Stomach (tissue), 9 donors: ENCODE measurements around the gene RARG. TPM values are rescaled to one million over a fixed set of nuclear protein-coding genes. Genes with fewer than 3 reads are reported as not detected.

Experiments
- DNase-seq, 2 donors: peaks; one replicate each; pipeline versions ENCODE4 v3.0.0 to v3.0.0-alpha.2; 2013 to 2019
- H3K27ac ChIP-seq, 5 donors: fragments of 200-600 bp in 4 of 5; sonication (generic) in 4 of 5; one replicate each; pipeline ENCODE4 v1.5.1; 2013 to 2019; ENCODE audit warnings: mild to moderate bottlenecking in 1 of 5, moderate library complexity in 1 of 5
- H3K27me3 ChIP-seq, 3 donors: fragments of 200-600 bp; sonication (generic); one replicate each; pipeline ENCODE4 v1.5.1; 2017 to 2019; ENCODE audit warnings: mixed run types in 1 of 3
- H3K36me3 ChIP-seq, 4 donors: fragments of 200-600 bp; sonication (generic); 1 replicate in 3 of 4; 2 replicates in 1 of 4; pipeline ENCODE4 v1.5.1; 2016 to 2019
- H3K4me1 ChIP-seq, 4 donors: fragments of 200-600 bp; sonication (generic); one replicate each; pipeline ENCODE4 v1.5.1; 2016 to 2019
- H3K4me3 ChIP-seq, 4 donors: fragments of 200-600 bp; sonication (generic) in 3 of 4; one replicate each; pipeline ENCODE4 v1.5.1; 2016 to 2019; ENCODE audit warnings: mild to moderate bottlenecking in 1 of 4
- H3K9me3 ChIP-seq, 4 donors: fragments of 200-600 bp; sonication (generic); one replicate each; pipeline ENCODE4 v1.5.1; 2016 to 2019
- CTCF ChIP-seq, 7 experiments: fragments of 450-650 bp in 4 of 7; fragments of 200-600 bp in 3 of 7; sonication (generic) in 3 of 7; IDR thresholded peaks; one replicate each; pipeline ENCODE4 v1.5.1; 2016 to 2019; ENCODE audit warnings: antibody characterized with exemption in 7 of 7, control low read depth in 2 of 7, mild to moderate bottlenecking in 1 of 7
- EP300 ChIP-seq: sonication (generic); formaldehyde crosslinking; IDR thresholded peaks from one replicate; pipeline ENCODE4 v1.6.1; 2017; ENCODE audit warnings: antibody characterized with exemption
- POLR2A ChIP-seq, 4 donors: fragments of 450-650 bp; IDR thresholded peaks; one replicate each; pipeline ENCODE4 v1.6.1; 2016; ENCODE audit warnings: antibody characterized with exemption in 4 of 4, control low read depth in 2 of 4, mild to moderate bottlenecking in 1 of 4, moderate library complexity in 1 of 4
- POLR2AphosphoS5 ChIP-seq, 3 donors: sonication (generic); formaldehyde crosslinking; IDR thresholded peaks; one replicate each; pipeline ENCODE4 v1.6.1; 2016; ENCODE audit warnings: antibody characterized with exemption in 3 of 3
- WGBS, 5 donors: extraction: QIAGEN DNeasy Blood & Tissue Kit in 3 of 5; methylation state at CpG; one replicate each; pipeline versions ENCODE4 v1.1.5 to v1.1.7; 2013 to 2018; 5-methylcytosine and 5-hydroxymethylcytosine counted together
- intact Hi-C: fragments of 100-400 bp; cut with DNase I; formaldehyde crosslinking; loops from one replicate; pipeline ENCODE4 v1.15.1; 2023; ENCODE audit warnings: low total_unique reads
- polyA plus RNA-seq, 3 donors: library from polyadenylated mRNA; stranded (reverse); fragments of 200-250 nt; gene quantifications; one replicate each; pipeline ENCODE4 v1.2.3, GENCODE V29; 2013
- total RNA-seq, 5 donors: library from RNA; depleted of rRNA; stranded (reverse); fragments of >200 nt; gene quantifications; one replicate each; pipeline versions ENCODE4 v1.1.0 to v1.2.3, GENCODE V29; 2014 to 2016
- donor health status: healthy with polysubstance abuse.
- donor health status: Bipolar disorder and iron deficiency.
- donor health status: healthy.

RARG gene
- total and polyA plus RNA-seq, 8 donors, result 2.0 to 37.7 (median 9.6) TPM

GRCh38 chr12:53267306-53267998 is 35.4 kb upstream of the RARG start:
- intact Hi-C loops, result no loop called here
- Histone ChIP-seq H3K27ac (peak overlapping the region in 4 of 5 donors; percentile 36 to 71 (median 54)), H3K4me1 (peaks cover 7 to 28% (median 16%) of the 10 kb centered on the region in 4 donors), H3K27me3 (no peaks in the 10 kb centered on the region), H3K9me3 (no peaks in the 10 kb centered on the region), H3K4me3 (peak overlapping the region; percentile 51 to 93 (median 74)), H3K36me3 (no peaks in the 10 kb centered on the region)
- no peak for DNase-seq
- TF ChIP-seq POLR2A (IDR thresholded peaks at IDR 0.05) (no peak), POLR2AphosphoS5 (IDR thresholded peaks at IDR 0.05) (no peak), CTCF (IDR thresholded peaks at IDR 0.05) (no peak), EP300 (no peak)
- WGBS, 5 donors, result 40 to 48% (median 42%) methylated on average over 18 of the region's 18 CpGs

GRCh38 chr12:53265783-53266182 is 33.8 kb upstream of the RARG start:
- Histone ChIP-seq H3K4me3 (no peak overlapping the region), H3K27me3 (no peaks in the 10 kb centered on the region), H3K4me1 (peaks cover 7 to 28% (median 16%) of the 10 kb centered on the region in 4 donors), H3K27ac (no peak overlapping the region), H3K36me3 (no peaks in the 10 kb centered on the region), H3K9me3 (no peaks in the 10 kb centered on the region)
- WGBS, 5 donors, result 74 to 80% (median 79%) methylated on average over 2 of the region's 2 CpGs
- no peak for TF ChIP-seq POLR2AphosphoS5 (IDR thresholded peaks at IDR 0.05)
- no peak for TF ChIP-seq EP300
- TF ChIP-seq CTCF (IDR thresholded peaks at IDR 0.05), result no peak
- TF ChIP-seq POLR2A (IDR thresholded peaks at IDR 0.05), result no peak
- intact Hi-C loops, result no loop called here
- no peak for DNase-seq

GRCh38 chr12:53259891-53260290 is 27.9 kb upstream of the RARG start:
- TF ChIP-seq EP300 (no peak), POLR2AphosphoS5 (IDR thresholded peaks at IDR 0.05) (no peak), POLR2A (IDR thresholded peaks at IDR 0.05) (no peak), CTCF (IDR thresholded peaks at IDR 0.05) (no peak)
- Histone ChIP-seq H3K27ac (no peak overlapping the region), H3K4me1 (peaks cover 0 to 4% (median 0%) of the 10 kb centered on the region in 4 donors), H3K4me3 (no peak overlapping the region), H3K36me3 (peaks cover 5 to 15% (median 10%) of the 10 kb centered on the region in 4 donors), H3K27me3 (no peaks in the 10 kb centered on the region), H3K9me3 (no peaks in the 10 kb centered on the region)
- intact Hi-C loops, result no loop called here
- no peak for DNase-seq
- 85 to 92% (median 89%) methylated on average over 6 of the region's 6 CpGs for WGBS, 5 donors

- Histone ChIP-seq H3K27me3 (no peaks in the 10 kb centered on the region), H3K9me3 (no peaks in the 10 kb centered on the region), H3K4me1 (peaks cover under 1 to 13% (median 2%) of the 10 kb centered on the region in 4 donors), H3K36me3 (peaks cover 9 to 25% (median 21%) of the 10 kb centered on the region in 4 donors), H3K27ac (no peak overlapping the region), H3K4me3 (no peak overlapping the region)
- TF ChIP-seq CTCF (IDR thresholded peaks at IDR 0.05) (no peak), EP300 (no peak), POLR2A (IDR thresholded peaks at IDR 0.05) (no peak), POLR2AphosphoS5 (IDR thresholded peaks at IDR 0.05) (no peak)
- DNase-seq, result no peak
- WGBS, 5 donors, result 58 to 74% (median 70%) methylated on average over 7 of the region's 7 CpGs
- intact Hi-C loops, result no loop called here
Observed at GRCh38 chr12:53258541-53259539, 26.8 kb upstream of the RARG start.
